H1 (cell line): Measurements from ENCODE around the gene CEP104. TPM values are rescaled to one million over a fixed set of nuclear protein-coding genes. Genes with fewer than 3 reads are reported as not detected.

ENCODE experiments used
- CTCF ChIP-seq, 3 experiments: IDR thresholded peaks; 1 replicate in 2 of 3; 2 replicates in 1 of 3; pipeline versions ENCODE4 v1.5.1 to v1.6.1; 2011; ENCODE audit warnings: low read length in 3 of 3, mild to moderate bottlenecking in 3 of 3, inconsistent platforms in 2 of 3, low read depth in 1 of 3, moderate library complexity in 1 of 3; ENCODE audit not compliant: insufficient read depth in 1 of 3; ENCODE audit errors: control extremely low read depth in 1 of 3
- polyA plus RNA-seq, 7 experiments: library from polyadenylated mRNA; depleted of rRNA in 3 of 7; stranded (reverse) in 5 of 7; unstranded in 2 of 7; fragments of >200 nt in 5 of 7; fragments of 200-250 nt in 2 of 7; gene quantifications; 1 replicate in 5 of 7; 2 replicates in 1 of 7; 4 replicates in 1 of 7; pipeline versions ENCODE4 v1.2.1 to v1.2.3, GENCODE V29; 2011 to 2013; ENCODE audit warnings: missing spikeins in 2 of 7, mixed read lengths in 2 of 7
- total RNA-seq: library from RNA; stranded (reverse); fragmentation: NEBNext Ultra II Directional; extraction: Animal tissue kit (Norgen Biotek cat#: 25700); gene quantifications from 2 replicates; pipeline ENCODE4 v1.2.1, GENCODE V29; 2021

Gene CEP104
- total and polyA plus RNA-seq, 2 of the 8 experiments (the other 6 are each of a cell fraction or from before 2014, with no cell fraction given) = 8.0 to 43.9 TPM

- no peak for TF ChIP-seq CTCF (IDR thresholded peaks at IDR 0.05; ENCODE audit: control extremely low read depth in 1 of 3, insufficient read depth in 1 of 3, low read depth in 1 of 3, low read length in 3 of 3)
These were observed 26.3 kb upstream of the CEP104 start (continued) for GRCh38 chr1:3883194-3883925.
